ENCODE results near the gene SAT1.
"Not testable (repeated sequence)": the region's sequence is repeated elsewhere in the genome, so short reads cannot be mapped to it uniquely, and the experiment has no call there.

Gene SAT1

GRCh38 chrX:23770142-23770541, 12.8 kb upstream of the SAT1 start:
- no peak for TF ChIP-seq CTCF (IDR thresholded peaks at IDR 0.05; ENCODE audit: low read depth, low read length, missing control alignments)
- DNase-seq = no peak
- in situ Hi-C loops (cut with HindIII; ENCODE audit: low pct_ligation_motif_present, low sequenced_read_pairs) = no loop called here
- H3K27me3 ChIP-seq (replicated peaks) = no peaks in the 10 kb centered on the region
- H3K4me3 ChIP-seq (ENCODE audit: low read depth, low read length) = no peak overlapping the region
- H3K36me3 ChIP-seq (replicated peaks) = no peaks in the 10 kb centered on the region
- H3K27ac ChIP-seq = no peak overlapping the region

GRCh38 chrX:23771086-23771485, 11.9 kb upstream of the SAT1 start:
- in situ Hi-C loops (cut with HindIII; ENCODE audit: low pct_ligation_motif_present, low sequenced_read_pairs); DNase-seq; H3K36me3 ChIP-seq (replicated peaks); H3K4me3 ChIP-seq (ENCODE audit: low read depth, low read length); H3K27ac ChIP-seq; H3K27me3 ChIP-seq (replicated peaks): not testable (repeated sequence)

GRCh38 chrX:23773601-23774175, 9.3 kb upstream of the SAT1 start:
- DNase-seq = no peak
- Histone ChIP-seq H3K27ac (no peak overlapping the region), H3K27me3 (replicated peaks) (no peaks in the 10 kb centered on the region), H3K36me3 (replicated peaks) (no peaks in the 10 kb centered on the region), H3K4me3 (ENCODE audit: low read depth, low read length) (no peak overlapping the region)
- no peak for TF ChIP-seq CTCF (IDR thresholded peaks at IDR 0.05; ENCODE audit: low read depth, low read length, missing control alignments)
- in situ Hi-C loops (cut with HindIII; ENCODE audit: low pct_ligation_motif_present, low sequenced_read_pairs) = no loop called here

GRCh38 chrX:23776363-23776762, 6.6 kb upstream of the SAT1 start:
- no peaks in the 10 kb centered on the region for H3K27me3 ChIP-seq (replicated peaks)
- in situ Hi-C loops (cut with HindIII; ENCODE audit: low pct_ligation_motif_present, low sequenced_read_pairs) = no loop called here
- no peaks in the 10 kb centered on the region for H3K36me3 ChIP-seq (replicated peaks)
- H3K4me3 ChIP-seq (ENCODE audit: low read depth, low read length) = no peak overlapping the region
- DNase-seq = no peak
- no peak for TF ChIP-seq CTCF (IDR thresholded peaks at IDR 0.05; ENCODE audit: low read depth, low read length, missing control alignments)
- no peak overlapping the region for H3K27ac ChIP-seq

DNA sequence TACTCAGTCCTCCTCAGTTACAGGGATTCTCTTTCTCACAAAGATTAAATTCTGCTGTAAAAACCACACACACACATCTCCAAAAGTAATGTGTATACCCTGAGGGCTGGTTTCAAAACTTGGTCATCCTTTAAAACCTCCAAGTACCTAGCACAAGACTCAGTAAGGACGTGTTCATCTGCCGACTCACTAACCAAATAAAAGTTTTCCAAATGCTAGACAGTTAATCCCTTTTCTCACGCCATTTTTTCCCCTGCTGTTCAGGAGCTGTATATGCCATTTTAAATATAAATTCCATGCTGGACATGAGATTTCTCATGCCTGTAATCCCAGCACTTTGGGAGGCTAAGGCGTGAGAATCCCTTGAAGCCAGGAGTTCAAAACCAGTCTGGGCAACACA, 3.9 kb upstream of the SAT1 start:
- in situ Hi-C loops (cut with HindIII; ENCODE audit: low pct_ligation_motif_present, low sequenced_read_pairs) = no loop called here
- H3K27ac ChIP-seq = peak overlapping the region; percentile 22
- H3K4me3 ChIP-seq (ENCODE audit: low read depth, low read length) = no peak overlapping the region
- TF ChIP-seq CTCF (IDR thresholded peaks at IDR 0.05; ENCODE audit: low read depth, low read length, missing control alignments) = peak; percentile 29
- peak; percentile 56 for DNase-seq
- H3K27me3 ChIP-seq (replicated peaks) = no peaks in the 10 kb centered on the region
- H3K36me3 ChIP-seq (replicated peaks) = peaks cover 2% of the 10 kb centered on the region

- DNase-seq = no peak
- no peaks in the 10 kb centered on the region for H3K27me3 ChIP-seq (replicated peaks)
- H3K36me3 ChIP-seq (replicated peaks) = peaks cover 15% of the 10 kb centered on the region
- in situ Hi-C loops (cut with HindIII; ENCODE audit: low pct_ligation_motif_present, low sequenced_read_pairs) = no loop called here
- H3K27ac ChIP-seq = peak overlapping the region; percentile 83
- no peak for TF ChIP-seq CTCF (IDR thresholded peaks at IDR 0.05; ENCODE audit: low read depth, low read length, missing control alignments)
- H3K4me3 ChIP-seq (ENCODE audit: low read depth, low read length) = peak overlapping the region; percentile 30
Observed at GRCh38 chrX:23782455-23782854, 518 bp upstream of the SAT1 start.

Data from brain microvascular endothelial cell (primary cell).